ENCODE measurements around the gene PAX2.

Gene PAX2

GRCh38 chr10:100743626-100744135 is 1.7 kb upstream of the PAX2 start:
- H3K4me2 ChIP-seq (ENCODE audit: low read depth, low read length) = peak overlapping the region; percentile 95; the same call in 1 of the 2 replicates

GRCh38 chr10:100744136-100744986 is 1.0 kb upstream of the PAX2 start:
- Histone ChIP-seq H4K20me1 (ENCODE audit: insufficient read depth, low read length) (no peaks in the 10 kb centered on the region), H3K79me2 (ENCODE audit: low read length) (no peaks in the 10 kb centered on the region), H3K9me3 (replicated peaks; ENCODE audit: insufficient read depth, low read length) (no peaks in the 10 kb centered on the region), H3K36me3 (replicated peaks; ENCODE audit: insufficient read depth, low read length) (no peaks in the 10 kb centered on the region), H3F3A (ENCODE audit: insufficient read depth, low read length) (no peaks in the 10 kb centered on the region), H3K27ac (ENCODE audit: low read length) (no peak overlapping the region), H3K4me2 (ENCODE audit: low read depth, low read length) (peak overlapping the region; percentile 95), H3K4me1 (ENCODE audit: low read length) (peaks cover 6% of the 10 kb centered on the region; the same call in 1 of the 2 replicates), H3K4me3 (ENCODE audit: low read length) (peak overlapping the region; percentile 52), H3K27me3 (replicated peaks; ENCODE audit: insufficient read depth, low read length) (peaks cover 95% of the 10 kb centered on the region), H3K9me2 (replicated peaks; ENCODE audit: insufficient read depth, low read length) (no peaks in the 10 kb centered on the region), H3K9ac (ENCODE audit: low read length) (no peak overlapping the region), H2AFZ (ENCODE audit: low read length) (peak overlapping the region; percentile 57; the same call in 1 of the 2 replicates)
- DNase-seq = no peak
- TF ChIP-seq EZH2phosphoT487 (IDR thresholded peaks at IDR 0.05; ENCODE audit: low read length) (0 out of 2 replicates have a peak, but pooled peaks have one; percentile 39), CTCF (IDR thresholded peaks at IDR 0.05; ENCODE audit: low read length) (no peak)

More at GRCh38 chr10:100743626-100744135, 1.7 kb upstream of the PAX2 start:
- Histone ChIP-seq H2AFZ (ENCODE audit: low read length) (no peak overlapping the region), H3K4me1 (ENCODE audit: low read length) (peaks cover 6% of the 10 kb centered on the region; the same call in 1 of the 2 replicates), H3K9me2 (replicated peaks; ENCODE audit: insufficient read depth, low read length) (no peaks in the 10 kb centered on the region), H3K27me3 (replicated peaks; ENCODE audit: insufficient read depth, low read length) (peaks cover 95% of the 10 kb centered on the region), H3K9ac (ENCODE audit: low read length) (no peak overlapping the region), H3K27ac (ENCODE audit: low read length) (no peak overlapping the region), H3K36me3 (replicated peaks; ENCODE audit: insufficient read depth, low read length) (no peaks in the 10 kb centered on the region), H3K9me3 (replicated peaks; ENCODE audit: insufficient read depth, low read length) (no peaks in the 10 kb centered on the region), H3K4me3 (ENCODE audit: low read length) (no peak overlapping the region), H4K20me1 (ENCODE audit: insufficient read depth, low read length) (no peaks in the 10 kb centered on the region), H3F3A (ENCODE audit: insufficient read depth, low read length) (no peaks in the 10 kb centered on the region), H3K79me2 (ENCODE audit: low read length) (no peaks in the 10 kb centered on the region)
- peak; percentile 70 for DNase-seq
- TF ChIP-seq CTCF (IDR thresholded peaks at IDR 0.05; ENCODE audit: low read length) (peak; percentile 80), EZH2 (optimal IDR thresholded peaks at IDR 0.05; ENCODE audit: low read depth, low read length) (no peak)

- H3K4me2 ChIP-seq (ENCODE audit: low read depth, low read length) = peak overlapping the region; percentile 95
- no peaks in the 10 kb centered on the region for H4K20me1 ChIP-seq (ENCODE audit: insufficient read depth, low read length)
- DNase-seq = no peak
- H3F3A ChIP-seq (ENCODE audit: insufficient read depth, low read length) = no peaks in the 10 kb centered on the region
- no peaks in the 10 kb centered on the region for H3K9me2 ChIP-seq (replicated peaks; ENCODE audit: insufficient read depth, low read length)
- peaks cover 95% of the 10 kb centered on the region for H3K27me3 ChIP-seq (replicated peaks; ENCODE audit: insufficient read depth, low read length)
- no peaks in the 10 kb centered on the region for H3K36me3 ChIP-seq (replicated peaks; ENCODE audit: insufficient read depth, low read length)
- H2AFZ ChIP-seq (ENCODE audit: low read length) = no peak overlapping the region
- peak; percentile 96 for TF ChIP-seq EZH2 (optimal IDR thresholded peaks at IDR 0.05; ENCODE audit: low read depth, low read length)
- no peak for TF ChIP-seq EZH2phosphoT487 (IDR thresholded peaks at IDR 0.05; ENCODE audit: low read length)
- TF ChIP-seq CTCF (IDR thresholded peaks at IDR 0.05; ENCODE audit: low read length) = no peak
- H3K79me2 ChIP-seq (ENCODE audit: low read length) = no peaks in the 10 kb centered on the region
- peak overlapping the region; percentile 52 for H3K4me3 ChIP-seq (ENCODE audit: low read length)
- no peak overlapping the region for H3K9ac ChIP-seq (ENCODE audit: low read length)
- no peaks in the 10 kb centered on the region for H3K9me3 ChIP-seq (replicated peaks; ENCODE audit: insufficient read depth, low read length)
- no peak overlapping the region for H3K27ac ChIP-seq (ENCODE audit: low read length)
- peaks cover 6% of the 10 kb centered on the region; the same call in 1 of the 2 replicates for H3K4me1 ChIP-seq (ENCODE audit: low read length)
Observed at GRCh38 chr10:100745882-100746783, 751 bp downstream of the PAX2 start.
